Right atrium auricular region (tissue), 2 donors: ENCODE measurements around the gene PPP1R13B. TPM values are rescaled to one million over a fixed set of nuclear protein-coding genes. Genes with fewer than 3 reads are reported as not detected.
"Not testable (repeated sequence)": the region's sequence is repeated elsewhere in the genome, so short reads cannot be mapped to it uniquely, and the experiment has no call there.

Experiments
- DNase-seq: peaks from one replicate; pipeline ENCODE4 v3.0.0-alpha.2; 2019; ENCODE audit warnings: low spot score
- H3K27ac ChIP-seq, 2 donors: fragments of 200-600 bp; sonication (generic); 1 replicate in 1 of 2; 2 replicates in 1 of 2; pipeline ENCODE4 v1.5.1; 2016 to 2019
- H3K27me3 ChIP-seq, 2 donors: fragments of 200-600 bp; sonication (generic); one replicate each; pipeline versions ENCODE4 v1.5.1 to v1.6.0; 2017 to 2019
- H3K36me3 ChIP-seq: fragments of 200-600 bp; sonication (generic); one replicate; pipeline ENCODE4 v1.5.1; 2016
- H3K4me1 ChIP-seq, 2 donors: fragments of 200-600 bp; sonication (generic); one replicate each; pipeline versions ENCODE4 v1.5.1 to v1.6.0; 2017 to 2019
- H3K4me3 ChIP-seq, 2 donors: fragments of 200-600 bp; sonication (generic); 1 replicate in 1 of 2; 2 replicates in 1 of 2; pipeline ENCODE4 v1.5.1; 2017 to 2019; ENCODE audit warnings: mild to moderate bottlenecking in 1 of 2, moderate library complexity in 1 of 2
- H3K9me3 ChIP-seq, 2 donors: fragments of 200-600 bp; sonication (generic); one replicate each; pipeline ENCODE4 v1.5.1; 2019
- total RNA-seq, 2 donors: library from RNA; depleted of rRNA; stranded (reverse); fragments of >200 nt; gene quantifications; one replicate each; pipeline ENCODE4 v1.1.0, GENCODE V29; 2016
- TF ChIP-seq, protein P1 (sequence below), 2 donors: fragments of 200-600 bp; sonication (generic); IDR thresholded peaks; one replicate each; pipeline ENCODE4 v1.5.1; 2019; ENCODE audit warnings: antibody characterized with exemption in 2 of 2

The PPP1R13B gene
- total RNA-seq, 2 donors from 2014 or later, result 45.7 to 47.8 TPM

DNA sequence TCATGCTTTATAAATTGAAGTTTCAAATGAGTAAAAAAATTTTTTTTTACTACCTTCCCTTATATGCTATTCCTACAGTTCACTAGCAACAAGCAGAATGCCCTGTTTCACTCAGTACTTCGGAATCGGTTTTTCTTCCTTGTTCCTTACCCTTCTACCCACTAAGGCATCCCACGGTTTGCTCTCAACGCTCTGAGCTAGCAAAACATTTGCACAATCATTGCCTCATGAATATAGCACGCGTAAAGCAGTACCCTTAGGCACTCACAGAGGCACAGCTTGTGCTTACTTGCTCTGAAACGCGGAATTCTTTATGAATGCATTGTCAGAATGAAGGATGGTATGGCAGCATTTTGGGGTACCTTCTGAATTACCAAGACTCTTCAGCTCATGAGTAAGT lies 45.0 kb downstream of the PPP1R13B start:
- no peaks in the 10 kb centered on the region for H3K27me3 ChIP-seq
- H3K9me3 ChIP-seq, result no peaks in the 10 kb centered on the region
- TF ChIP-seq, protein P1, sequence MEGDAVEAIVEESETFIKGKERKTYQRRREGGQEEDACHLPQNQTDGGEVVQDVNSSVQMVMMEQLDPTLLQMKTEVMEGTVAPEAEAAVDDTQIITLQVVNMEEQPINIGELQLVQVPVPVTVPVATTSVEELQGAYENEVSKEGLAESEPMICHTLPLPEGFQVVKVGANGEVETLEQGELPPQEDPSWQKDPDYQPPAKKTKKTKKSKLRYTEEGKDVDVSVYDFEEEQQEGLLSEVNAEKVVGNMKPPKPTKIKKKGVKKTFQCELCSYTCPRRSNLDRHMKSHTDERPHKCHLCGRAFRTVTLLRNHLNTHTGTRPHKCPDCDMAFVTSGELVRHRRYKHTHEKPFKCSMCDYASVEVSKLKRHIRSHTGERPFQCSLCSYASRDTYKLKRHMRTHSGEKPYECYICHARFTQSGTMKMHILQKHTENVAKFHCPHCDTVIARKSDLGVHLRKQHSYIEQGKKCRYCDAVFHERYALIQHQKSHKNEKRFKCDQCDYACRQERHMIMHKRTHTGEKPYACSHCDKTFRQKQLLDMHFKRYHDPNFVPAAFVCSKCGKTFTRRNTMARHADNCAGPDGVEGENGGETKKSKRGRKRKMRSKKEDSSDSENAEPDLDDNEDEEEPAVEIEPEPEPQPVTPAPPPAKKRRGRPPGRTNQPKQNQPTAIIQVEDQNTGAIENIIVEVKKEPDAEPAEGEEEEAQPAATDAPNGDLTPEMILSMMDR (IDR thresholded peaks at IDR 0.05), result no peak
- H3K4me3 ChIP-seq, result no peak overlapping the region
- DNase-seq, result no peak
- H3K4me1 ChIP-seq, result peaks cover 0 to 32% of the 10 kb centered on the region in 2 donors
- no peaks in the 10 kb centered on the region for H3K36me3 ChIP-seq
- H3K27ac ChIP-seq, result no peak overlapping the region

- Histone ChIP-seq H3K9me3 (no peaks in the 10 kb centered on the region), H3K4me1 (peaks cover 0 to 29% of the 10 kb centered on the region in 2 donors), H3K27me3 (no peaks in the 10 kb centered on the region), H3K27ac (no peak overlapping the region), H3K36me3 (peaks cover 7% of the 10 kb centered on the region), H3K4me3 (no peak overlapping the region)
- TF ChIP-seq, protein P1 (IDR thresholded peaks at IDR 0.05), result no peak
- no peak for DNase-seq
These were observed 45.9 kb downstream of the PPP1R13B start for GRCh38 chr14:103801459-103801858.

DNA sequence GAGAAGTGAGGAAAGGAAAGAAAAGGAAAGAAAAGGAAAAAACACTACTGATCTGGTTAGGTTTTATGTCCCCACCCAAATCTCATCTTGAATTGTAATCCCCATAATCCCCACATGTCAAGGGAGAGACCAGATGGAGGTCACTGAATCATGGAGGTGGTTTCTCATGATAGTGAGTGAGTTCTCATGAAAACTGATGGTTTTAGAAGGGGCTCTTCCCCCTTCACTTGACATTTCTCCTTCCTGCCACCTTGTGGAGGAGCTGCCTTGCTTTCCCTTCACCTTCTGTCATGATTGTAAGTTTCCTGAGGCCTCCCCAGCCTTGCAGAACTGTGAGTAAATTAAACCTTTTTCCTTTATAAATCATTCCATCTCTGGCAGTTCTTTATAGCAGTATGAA lies 54.2 kb downstream of the PPP1R13B start:
- not testable (repeated sequence) for H3K4me3 ChIP-seq, DNase-seq, H3K9me3 ChIP-seq, H3K27ac ChIP-seq, H3K27me3 ChIP-seq, H3K4me1 ChIP-seq
- peaks cover 45% of the 10 kb centered on the region for H3K36me3 ChIP-seq

GRCh38 chr14:103788086-103788485 lies 59.3 kb downstream of the PPP1R13B start:
- H3K27ac ChIP-seq, result no peak overlapping the region
- no peaks in the 10 kb centered on the region for H3K4me1 ChIP-seq
- no peak for DNase-seq
- H3K9me3 ChIP-seq, result no peaks in the 10 kb centered on the region
- no peak overlapping the region for H3K4me3 ChIP-seq
- TF ChIP-seq, protein P1 (IDR thresholded peaks at IDR 0.05), result no peak
- H3K36me3 ChIP-seq, result peaks cover 43% of the 10 kb centered on the region
- H3K27me3 ChIP-seq, result no peaks in the 10 kb centered on the region

- TF ChIP-seq, protein P1 (IDR thresholded peaks at IDR 0.05), result no peak
- DNase-seq, result no peak
- Histone ChIP-seq H3K36me3 (peaks cover 56% of the 10 kb centered on the region), H3K9me3 (no peaks in the 10 kb centered on the region), H3K4me1 (no peaks in the 10 kb centered on the region), H3K27me3 (no peaks in the 10 kb centered on the region), H3K27ac (no peak overlapping the region), H3K4me3 (no peak overlapping the region)
These were observed 65.0 kb downstream of the PPP1R13B start for GRCh38 chr14:103782376-103782775.

- not testable (repeated sequence) for H3K4me1 ChIP-seq, H3K27ac ChIP-seq, H3K27me3 ChIP-seq, H3K4me3 ChIP-seq, H3K9me3 ChIP-seq, DNase-seq
- H3K36me3 ChIP-seq, result peaks cover 37% of the 10 kb centered on the region
These were observed 71.1 kb downstream of the PPP1R13B start for GRCh38 chr14:103776319-103776718.

DNA sequence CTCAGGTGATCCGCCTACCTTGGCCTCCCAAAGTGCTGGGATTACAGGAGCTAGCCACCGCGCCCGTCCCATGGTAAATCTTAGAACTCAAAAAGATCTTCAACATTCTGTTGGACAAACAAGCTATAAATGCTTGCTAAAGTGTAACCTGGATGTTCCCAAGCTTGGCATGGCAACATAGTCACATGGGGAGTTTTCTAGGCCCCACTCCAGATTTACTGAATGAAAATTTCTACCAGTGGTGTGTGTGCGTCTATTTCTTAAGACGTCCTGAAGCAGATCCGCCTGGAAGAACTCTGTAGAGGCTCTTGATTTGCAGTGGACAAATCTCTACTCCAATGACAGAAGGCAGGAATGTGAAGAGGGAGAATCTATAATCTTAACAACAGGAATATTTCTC lies 71.9 kb downstream of the PPP1R13B start:
- Histone ChIP-seq H3K36me3 (peaks cover 29% of the 10 kb centered on the region), H3K9me3 (no peaks in the 10 kb centered on the region), H3K27me3 (no peaks in the 10 kb centered on the region), H3K4me3 (no peak overlapping the region), H3K4me1 (no peaks in the 10 kb centered on the region), H3K27ac (no peak overlapping the region)
- no peak for DNase-seq
- TF ChIP-seq, protein P1 (IDR thresholded peaks at IDR 0.05), result no peak
